RWPE2 (cell line): Measurements from ENCODE around the gene TMEM11.

Source experiments
- ATAC-seq: fragments of 200-7000 bp; cut with Tn5 transposase; 3 replicates; pipeline ENCODE4 v1.9.1; 2021; ENCODE audit warnings: low read depth
- DNase-seq: peaks from one replicate; pipeline ENCODE4 v3.0.0-alpha.2; 2020; ENCODE audit warnings: low spot score
- H3K27ac ChIP-seq: fragments of 450-650 bp; 2 replicates; pipeline ENCODE4 v1.5.1; 2017; ENCODE audit warnings: mild to moderate bottlenecking; ENCODE audit not compliant: poor library complexity, severe bottlenecking
- H3K27me3 ChIP-seq: fragments of 250-450 bp; sonication (Bioruptor Pico); 2 replicates; pipeline ENCODE4 v1.5.1; 2021; ENCODE audit warnings: mild to moderate bottlenecking, moderate library complexity; ENCODE audit not compliant: insufficient read depth, poor library complexity, severe bottlenecking
- H3K36me3 ChIP-seq: fragments of 250-450 bp; sonication (Bioruptor Pico); 2 replicates; pipeline ENCODE4 v1.5.1; 2020; ENCODE audit warnings: low read depth, mild to moderate bottlenecking, moderate library complexity
- H3K4me1 ChIP-seq: fragments of 250-450 bp; sonication (Bioruptor Pico); 2 replicates; pipeline ENCODE4 v1.5.1; 2021; ENCODE audit warnings: mild to moderate bottlenecking, moderate library complexity; ENCODE audit not compliant: insufficient read depth, poor library complexity, severe bottlenecking
- H3K4me3 ChIP-seq: fragments of 250-450 bp; sonication (Bioruptor Pico); 2 replicates; pipeline ENCODE4 v1.5.1; 2021; ENCODE audit warnings: mild to moderate bottlenecking, moderate library complexity; ENCODE audit not compliant: severe bottlenecking
- H3K9me3 ChIP-seq: fragments of 250-450 bp; sonication (Bioruptor Pico); 2 replicates; pipeline ENCODE4 v1.5.1; 2021; ENCODE audit warnings: mild to moderate bottlenecking, moderate library complexity; ENCODE audit not compliant: severe bottlenecking
- CTCF ChIP-seq: fragments of 450-650 bp; IDR thresholded peaks from one replicate; pipeline ENCODE4 v1.5.1; 2017; ENCODE audit warnings: mild to moderate bottlenecking, moderate library complexity; ENCODE audit not compliant: poor library complexity, severe bottlenecking

TMEM11 gene

GRCh38 chr17:21218831-21219380 is 4.9 kb upstream of the TMEM11 start:
- TF ChIP-seq CTCF = no peak
- H3K36me3 ChIP-seq = peaks cover 9% of the 10 kb centered on the region; the same call in 1 of the 2 replicates
- H3K4me1 ChIP-seq = no peaks in the 10 kb centered on the region
- H3K27ac ChIP-seq = no peak overlapping the region
- DNase-seq = no peak
- no peak for ATAC-seq
- no peaks in the 10 kb centered on the region for H3K27me3 ChIP-seq
- H3K9me3 ChIP-seq = no peaks in the 10 kb centered on the region
- no peak overlapping the region for H3K4me3 ChIP-seq

DNA sequence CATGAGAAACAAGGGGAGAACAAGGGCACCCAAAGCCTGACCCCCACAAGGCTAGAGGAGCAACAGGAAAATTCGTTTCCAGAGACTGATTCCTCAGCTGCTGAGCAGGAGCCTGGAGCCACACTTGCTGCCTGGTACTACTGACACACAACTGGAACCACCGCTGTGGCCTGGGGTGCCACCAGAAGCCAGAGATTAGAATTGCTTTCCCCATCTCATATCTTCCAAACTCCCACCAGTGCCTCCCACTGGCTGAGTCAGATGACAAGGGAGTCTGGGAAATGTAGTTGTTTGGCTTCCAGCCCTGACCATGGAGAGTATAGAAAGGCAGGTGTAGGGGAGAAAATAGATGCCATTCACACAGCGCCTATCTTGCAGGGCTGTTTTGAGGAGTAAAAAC is 4.1 kb upstream of the TMEM11 start:
- no peaks in the 10 kb centered on the region for H3K4me1 ChIP-seq
- no peak overlapping the region for H3K4me3 ChIP-seq
- no peak overlapping the region for H3K27ac ChIP-seq
- no peak for TF ChIP-seq CTCF
- H3K27me3 ChIP-seq = no peaks in the 10 kb centered on the region
- no peak for DNase-seq
- H3K36me3 ChIP-seq = peaks cover 9% of the 10 kb centered on the region; the same call in 1 of the 2 replicates
- ATAC-seq = no peak
- no peaks in the 10 kb centered on the region for H3K9me3 ChIP-seq

DNA sequence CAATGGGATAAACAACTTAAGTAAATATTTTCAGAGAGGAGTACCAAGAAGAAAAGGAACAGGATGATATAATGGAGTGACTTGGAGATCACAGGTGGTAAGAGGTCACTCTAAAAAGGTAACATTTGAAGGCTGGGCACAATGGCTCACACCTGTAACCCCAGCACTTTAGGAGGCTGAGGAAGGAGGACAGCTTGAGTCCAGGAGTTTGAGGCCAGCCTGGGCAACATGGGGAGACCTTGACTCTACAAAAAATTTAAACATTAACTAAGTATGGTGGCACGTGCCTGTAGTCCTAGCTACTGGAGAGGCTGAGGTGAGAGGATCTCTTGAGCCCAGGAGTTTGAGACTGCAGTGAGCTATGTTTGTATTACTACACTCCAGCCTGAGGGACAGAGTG is 3.4 kb upstream of the TMEM11 start:
- Histone ChIP-seq H3K27me3 (no peaks in the 10 kb centered on the region), H3K4me1 (peaks cover 4% of the 10 kb centered on the region), H3K27ac (no peak overlapping the region), H3K4me3 (no peak overlapping the region), H3K9me3 (no peaks in the 10 kb centered on the region), H3K36me3 (peaks cover 12% of the 10 kb centered on the region; the same call in 1 of the 2 replicates)
- no peak for ATAC-seq
- DNase-seq = no peak
- TF ChIP-seq CTCF = no peak

DNA sequence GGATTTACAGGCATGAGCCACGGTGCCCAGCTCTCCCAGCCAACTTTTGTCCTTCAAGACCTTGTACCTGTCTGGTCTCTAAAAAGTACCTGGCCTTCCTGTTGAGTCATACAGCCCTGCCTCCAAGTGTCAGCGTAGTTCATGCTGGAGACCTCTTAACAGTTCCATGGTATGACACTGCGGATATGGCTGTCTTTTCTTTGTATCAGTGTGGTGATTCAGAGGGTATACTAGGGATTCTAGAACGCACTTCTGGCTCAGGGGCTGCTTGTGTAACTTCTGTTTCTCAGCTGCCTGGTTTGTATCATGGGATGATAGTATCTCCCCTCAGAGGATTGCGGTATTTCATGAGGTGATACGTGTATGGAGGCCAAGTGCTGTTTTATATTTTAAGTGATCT is 2.0 kb upstream of the TMEM11 start:
- Histone ChIP-seq H3K36me3 (peaks cover 20% of the 10 kb centered on the region), H3K9me3 (no peaks in the 10 kb centered on the region), H3K4me1 (peaks cover 7% of the 10 kb centered on the region), H3K27me3 (no peaks in the 10 kb centered on the region), H3K4me3 (no peak overlapping the region), H3K27ac (peak overlapping the region; percentile 62)
- ATAC-seq (no peak), DNase-seq (no peak)
- no peak for TF ChIP-seq CTCF

DNA sequence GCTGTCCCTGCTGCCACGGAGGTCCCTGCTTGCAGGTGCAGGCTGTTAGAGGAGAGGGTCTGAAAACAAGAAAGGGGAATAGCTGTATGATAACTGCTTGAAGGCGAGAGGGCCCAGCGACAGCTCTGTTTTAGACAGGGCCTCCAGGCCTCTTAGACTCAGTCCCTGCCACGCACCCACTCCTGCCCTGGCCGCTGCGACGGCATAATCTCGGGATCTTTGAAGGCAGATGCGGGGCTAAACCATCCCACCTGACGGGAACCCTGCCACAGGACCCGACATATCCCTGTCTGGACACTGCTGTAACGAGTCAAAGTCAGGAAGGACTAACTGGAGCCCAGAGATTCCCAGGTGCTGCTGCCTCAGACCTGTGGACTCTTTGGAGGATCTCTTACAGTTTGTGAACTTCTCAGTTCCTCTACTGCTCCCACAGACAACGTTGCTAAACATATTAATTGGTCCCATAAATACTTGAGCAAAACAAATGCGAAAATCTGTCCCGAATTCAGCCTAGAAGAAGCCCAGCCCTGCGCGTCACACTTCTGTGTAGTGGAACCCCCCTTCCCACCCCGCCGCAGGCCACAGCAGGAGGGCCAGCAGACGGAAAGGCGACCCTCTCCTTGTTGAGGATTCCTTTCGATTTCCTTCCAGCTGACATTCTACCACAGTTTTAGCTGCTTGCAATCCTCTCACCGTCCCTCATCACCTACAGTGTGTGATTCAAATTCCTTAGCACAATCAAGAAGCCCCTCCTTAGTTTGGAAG is 998 bp upstream of the TMEM11 start:
- ATAC-seq (peak; percentile 3), DNase-seq (no peak)
- Histone ChIP-seq H3K36me3 (peaks cover 26% of the 10 kb centered on the region), H3K27me3 (no peaks in the 10 kb centered on the region), H3K9me3 (no peaks in the 10 kb centered on the region), H3K4me3 (peak overlapping the region; percentile 94), H3K27ac (peak overlapping the region; percentile 62), H3K4me1 (peaks cover 7% of the 10 kb centered on the region)
- peak; percentile 1 for TF ChIP-seq CTCF
